ENCODE measurements around the gene ATG12.

Gene ATG12

GRCh38 chr5:115806986-115807653, 34.2 kb downstream of the ATG12 start:
- DNase-seq (no peak), ATAC-seq (no peak)
- no peak overlapping the region for H3K4me3 Mint-ChIP-seq
- no peaks in the 10 kb centered on the region for H3K9me3 Mint-ChIP-seq
- no peak overlapping the region for H3K27ac Mint-ChIP-seq
- H3K4me1 Mint-ChIP-seq, result peaks cover 19% of the 10 kb centered on the region
- H3K27me3 Mint-ChIP-seq, result peaks cover 27% of the 10 kb centered on the region
- H3K36me3 Mint-ChIP-seq (ENCODE audit: low read depth), result no peaks in the 10 kb centered on the region

- Mint-ChIP-seq H3K27me3 (no peaks in the 10 kb centered on the region), H3K27ac (no peak overlapping the region)
Measured at GRCh38 chr5:115801984-115802383, 39.4 kb downstream of the ATG12 start.

GRCh38 chr5:115801152-115801551, 40.2 kb downstream of the ATG12 start:
- ATAC-seq (no peak), DNase-seq (no peak)
- H3K9me3 Mint-ChIP-seq, result no peaks in the 10 kb centered on the region
- no peaks in the 10 kb centered on the region for H3K4me1 Mint-ChIP-seq
- no peak overlapping the region for H3K4me3 Mint-ChIP-seq
- no peak overlapping the region for H3K27ac Mint-ChIP-seq
- peaks cover 5% of the 10 kb centered on the region for H3K27me3 Mint-ChIP-seq
- H3K36me3 Mint-ChIP-seq (ENCODE audit: low read depth), result no peaks in the 10 kb centered on the region

More at GRCh38 chr5:115801984-115802383, 39.4 kb downstream of the ATG12 start:
- Mint-ChIP-seq H3K36me3 (ENCODE audit: low read depth) (no peaks in the 10 kb centered on the region), H3K9me3 (no peaks in the 10 kb centered on the region), H3K4me1 (peaks cover under 1% of the 10 kb centered on the region), H3K4me3 (no peak overlapping the region)
- no peak for ATAC-seq
- DNase-seq, result no peak

- H3K9me3 Mint-ChIP-seq, result no peaks in the 10 kb centered on the region
- no peak for DNase-seq
- ATAC-seq, result no peak
Measured at GRCh38 chr5:115800108-115800507, 41.3 kb downstream of the ATG12 start.

DNA sequence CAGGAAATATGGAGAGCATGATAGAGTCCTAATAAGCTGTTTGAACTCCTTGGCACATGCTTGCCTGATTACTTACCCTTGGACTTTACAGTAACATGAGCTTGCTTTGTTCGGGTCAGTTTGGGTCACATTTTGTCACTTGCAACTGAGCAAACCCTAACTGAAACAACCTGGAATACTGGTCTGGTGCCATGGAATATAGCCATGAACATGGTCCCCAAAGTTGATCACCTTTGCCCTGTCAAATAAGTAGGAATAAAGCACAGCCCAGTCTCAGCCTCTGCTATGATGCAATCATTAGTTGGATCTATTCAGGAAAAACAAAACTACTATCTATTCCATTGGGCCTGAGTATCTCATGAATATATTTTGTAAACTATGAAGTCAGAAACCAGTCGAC, 43.1 kb downstream of the ATG12 start:
- no peaks in the 10 kb centered on the region for H3K9me3 Mint-ChIP-seq
- H3K27me3 Mint-ChIP-seq, result peaks cover 11% of the 10 kb centered on the region
- DNase-seq, result no peak
- ATAC-seq, result no peak
- H3K4me3 Mint-ChIP-seq, result no peak overlapping the region
- no peaks in the 10 kb centered on the region for H3K36me3 Mint-ChIP-seq (ENCODE audit: low read depth)
- no peak overlapping the region for H3K27ac Mint-ChIP-seq
- no peaks in the 10 kb centered on the region for H3K4me1 Mint-ChIP-seq

More at GRCh38 chr5:115800108-115800507, 41.3 kb downstream of the ATG12 start:
- H3K36me3 Mint-ChIP-seq (ENCODE audit: low read depth), result no peaks in the 10 kb centered on the region
- H3K27me3 Mint-ChIP-seq, result peaks cover 7% of the 10 kb centered on the region
- no peak overlapping the region for H3K27ac Mint-ChIP-seq
- H3K4me3 Mint-ChIP-seq, result no peak overlapping the region
- no peaks in the 10 kb centered on the region for H3K4me1 Mint-ChIP-seq

- ATAC-seq, result no peak
- H3K9me3 Mint-ChIP-seq, result no peaks in the 10 kb centered on the region
- H3K4me3 Mint-ChIP-seq, result no peak overlapping the region
- DNase-seq, result no peak
- no peak overlapping the region for H3K27ac Mint-ChIP-seq
- no peaks in the 10 kb centered on the region for H3K4me1 Mint-ChIP-seq
- H3K27me3 Mint-ChIP-seq, result peaks cover 19% of the 10 kb centered on the region
- no peaks in the 10 kb centered on the region for H3K36me3 Mint-ChIP-seq (ENCODE audit: low read depth)
Measured at GRCh38 chr5:115796656-115797055, 44.7 kb downstream of the ATG12 start.

- DNase-seq, result no peak
- H3K27me3 Mint-ChIP-seq, result peaks cover 19% of the 10 kb centered on the region
- no peak overlapping the region for H3K4me3 Mint-ChIP-seq
- no peak overlapping the region for H3K27ac Mint-ChIP-seq
- no peaks in the 10 kb centered on the region for H3K4me1 Mint-ChIP-seq
- no peaks in the 10 kb centered on the region for H3K36me3 Mint-ChIP-seq (ENCODE audit: low read depth)
- H3K9me3 Mint-ChIP-seq, result no peaks in the 10 kb centered on the region
- no peak for ATAC-seq
Measured at GRCh38 chr5:115795700-115796099, 45.7 kb downstream of the ATG12 start.

DNA sequence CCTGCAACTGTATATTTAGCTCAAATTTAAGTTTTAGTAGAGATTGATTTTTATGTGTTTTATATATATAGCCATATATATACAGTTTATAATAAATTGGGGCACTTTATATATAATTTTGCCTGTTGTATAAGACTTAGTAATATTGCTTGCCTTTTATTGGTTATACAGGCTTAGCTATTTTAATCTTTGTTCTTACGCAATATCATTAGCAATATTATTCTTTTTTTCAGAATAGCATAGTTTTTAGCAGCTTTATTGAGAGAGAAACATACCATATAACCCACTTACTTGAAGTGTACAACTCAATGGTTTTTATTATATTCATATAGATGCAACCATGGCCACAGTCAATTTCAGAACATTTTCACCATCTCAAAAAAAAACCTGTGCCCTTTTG, 52.9 kb downstream of the ATG12 start:
- Mint-ChIP-seq H3K36me3 (ENCODE audit: low read depth) (no peaks in the 10 kb centered on the region), H3K4me1 (no peaks in the 10 kb centered on the region), H3K9me3 (no peaks in the 10 kb centered on the region), H3K4me3 (no peak overlapping the region), H3K27me3 (peaks cover 45% of the 10 kb centered on the region), H3K27ac (no peak overlapping the region)
- DNase-seq (no peak), ATAC-seq (no peak)

DNA sequence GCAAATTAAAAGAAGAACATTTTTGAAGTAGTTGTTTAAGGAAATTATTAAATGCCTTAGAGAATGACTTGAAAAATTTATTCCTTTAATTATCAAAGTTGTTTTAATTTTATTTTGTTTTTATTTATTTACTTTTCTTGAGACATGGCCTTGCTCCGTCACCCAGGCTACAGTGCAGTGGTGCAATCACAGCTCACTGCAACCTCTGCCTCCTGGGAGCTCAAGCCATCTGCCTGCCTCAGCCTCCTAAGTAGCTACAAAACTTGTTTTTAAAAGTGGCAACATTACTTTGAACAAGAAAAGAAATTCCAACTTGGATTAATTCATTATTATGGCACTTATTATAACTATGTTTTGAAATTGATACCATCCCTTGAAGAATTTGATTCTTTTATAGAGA, 53.9 kb downstream of the ATG12 start:
- H3K4me1 Mint-ChIP-seq, result no peaks in the 10 kb centered on the region
- H3K9me3 Mint-ChIP-seq, result no peaks in the 10 kb centered on the region
- H3K36me3 Mint-ChIP-seq (ENCODE audit: low read depth), result no peaks in the 10 kb centered on the region
- no peak for ATAC-seq
- peaks cover 42% of the 10 kb centered on the region for H3K27me3 Mint-ChIP-seq
- no peak overlapping the region for H3K27ac Mint-ChIP-seq
- H3K4me3 Mint-ChIP-seq, result no peak overlapping the region
- DNase-seq, result no peak

DNA sequence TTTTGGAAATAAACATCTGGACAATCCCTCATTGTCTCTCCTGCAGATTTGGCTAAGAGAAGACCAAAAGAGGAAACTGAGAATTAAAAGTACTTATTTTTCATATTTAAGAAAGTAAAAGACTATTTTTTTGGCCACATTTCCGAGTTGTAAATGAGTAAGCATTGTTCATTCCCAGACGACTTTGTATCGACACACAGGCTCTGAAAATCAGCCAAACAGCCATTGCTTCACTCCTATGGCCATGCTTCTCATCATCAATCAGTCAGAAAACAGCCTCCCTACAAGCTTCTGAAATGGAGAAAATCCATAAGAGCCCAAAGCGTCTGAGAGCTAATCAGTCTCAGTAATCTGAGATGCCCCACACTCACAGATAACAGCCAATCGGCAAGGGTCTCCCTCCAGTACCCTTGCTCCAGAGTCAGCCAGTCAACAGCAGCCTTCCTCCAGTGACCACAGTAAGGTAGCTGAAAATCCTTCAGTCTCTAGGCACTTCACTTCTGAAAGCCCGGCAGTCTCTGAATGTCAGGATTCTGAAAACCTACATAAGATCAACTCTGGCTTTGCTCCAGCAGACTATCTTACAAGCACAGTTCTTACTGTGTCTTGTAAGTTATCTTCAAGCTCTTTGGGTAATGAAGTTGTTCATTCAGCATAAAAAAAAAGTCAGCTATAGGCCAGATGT, 55.8 kb downstream of the ATG12 start:
- H3K4me1 Mint-ChIP-seq, result no peaks in the 10 kb centered on the region
- peaks cover 55% of the 10 kb centered on the region for H3K27me3 Mint-ChIP-seq
- H3K36me3 Mint-ChIP-seq (ENCODE audit: low read depth), result no peaks in the 10 kb centered on the region
- no peaks in the 10 kb centered on the region for H3K9me3 Mint-ChIP-seq
- no peak for DNase-seq
- H3K4me3 Mint-ChIP-seq, result no peak overlapping the region
- no peak for ATAC-seq
- no peak overlapping the region for H3K27ac Mint-ChIP-seq

- Mint-ChIP-seq H3K27ac (no peak overlapping the region), H3K36me3 (ENCODE audit: low read depth) (no peaks in the 10 kb centered on the region), H3K4me3 (no peak overlapping the region), H3K4me1 (no peaks in the 10 kb centered on the region), H3K9me3 (no peaks in the 10 kb centered on the region), H3K27me3 (peaks cover 33% of the 10 kb centered on the region)
- DNase-seq, result no peak
- no peak for ATAC-seq
Measured at GRCh38 chr5:115778417-115778816, 62.9 kb downstream of the ATG12 start.

Data from activated naive CD8-positive, alpha-beta T cell treated with anti-CD3 and anti-CD28 coated beads, Interleukin-2, amount 50 U/mL, for 24 hours (primary cell).